ENCODE results near the gene RPL22.

GRCh38 chr1:6162773-6163172 is 36.6 kb downstream of the RPL22 start:
- TF ChIP-seq, protein P1, sequence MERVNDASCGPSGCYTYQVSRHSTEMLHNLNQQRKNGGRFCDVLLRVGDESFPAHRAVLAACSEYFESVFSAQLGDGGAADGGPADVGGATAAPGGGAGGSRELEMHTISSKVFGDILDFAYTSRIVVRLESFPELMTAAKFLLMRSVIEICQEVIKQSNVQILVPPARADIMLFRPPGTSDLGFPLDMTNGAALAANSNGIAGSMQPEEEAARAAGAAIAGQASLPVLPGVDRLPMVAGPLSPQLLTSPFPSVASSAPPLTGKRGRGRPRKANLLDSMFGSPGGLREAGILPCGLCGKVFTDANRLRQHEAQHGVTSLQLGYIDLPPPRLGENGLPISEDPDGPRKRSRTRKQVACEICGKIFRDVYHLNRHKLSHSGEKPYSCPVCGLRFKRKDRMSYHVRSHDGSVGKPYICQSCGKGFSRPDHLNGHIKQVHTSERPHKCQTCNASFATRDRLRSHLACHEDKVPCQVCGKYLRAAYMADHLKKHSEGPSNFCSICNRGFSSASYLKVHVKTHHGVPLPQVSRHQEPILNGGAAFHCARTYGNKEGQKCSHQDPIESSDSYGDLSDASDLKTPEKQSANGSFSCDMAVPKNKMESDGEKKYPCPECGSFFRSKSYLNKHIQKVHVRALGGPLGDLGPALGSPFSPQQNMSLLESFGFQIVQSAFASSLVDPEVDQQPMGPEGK (CRISPR knock-in tag; IDR thresholded peaks at IDR 0.05; ENCODE audit: borderline replicate concordance) = no peak
- TF ChIP-seq ZFP30 (CRISPR knock-in tag; IDR thresholded peaks at IDR 0.05) = no peak
- no peak for TF ChIP-seq CREB5 (CRISPR knock-in tag; IDR thresholded peaks at IDR 0.05; ENCODE audit: low read depth)
- no peak for TF ChIP-seq ZFP3 (CRISPR knock-in tag; IDR thresholded peaks at IDR 0.05)
- no peak for TF ChIP-seq TCF4 (CRISPR knock-in tag; IDR thresholded peaks at IDR 0.05; ENCODE audit: borderline replicate concordance)
- no peak for TF ChIP-seq ARNTL (CRISPR knock-in tag; IDR thresholded peaks at IDR 0.05; ENCODE audit: borderline replicate concordance, low read depth)
- TF ChIP-seq GLIS3 (CRISPR knock-in tag; IDR thresholded peaks at IDR 0.05) = no peak
- TF ChIP-seq OSR1 (CRISPR knock-in tag; IDR thresholded peaks at IDR 0.05) = no peak
- TF ChIP-seq TSHZ2 (CRISPR knock-in tag; IDR thresholded peaks at IDR 0.05) = no peak
- no peak for TF ChIP-seq BACH2 (CRISPR knock-in tag; IDR thresholded peaks at IDR 0.05; ENCODE audit: borderline replicate concordance)
- TF ChIP-seq ISL1 (CRISPR knock-in tag; IDR thresholded peaks at IDR 0.05) = no peak
- no peak for TF ChIP-seq ZNF565 (CRISPR knock-in tag; conservative IDR thresholded peaks at IDR 0.05; ENCODE audit: low read depth)
- no peak for TF ChIP-seq RARB (CRISPR knock-in tag; IDR thresholded peaks at IDR 0.05)
- TF ChIP-seq PPARA (CRISPR knock-in tag; IDR thresholded peaks at IDR 0.05; ENCODE audit: borderline replicate concordance) = no peak
